Measurements from ENCODE around the gene RPS24. TPM values are rescaled to one million over a fixed set of nuclear protein-coding genes. Genes with fewer than 3 reads are reported as not detected.

The RPS24 gene
- total RNA-seq, 1 experiment from 2014 or later: 1,553 TPM

GRCh38 chr10:78045237-78045636 lies 11.6 kb downstream of the RPS24 start:
- no peak overlapping the region for H3K27ac ChIP-seq (ENCODE audit: low read depth, low read length, poor library complexity, severe bottlenecking)
- no peak for DNase-seq (ENCODE audit: low spot score)
- peaks cover 25% of the 10 kb centered on the region for H3K36me3 ChIP-seq (ENCODE audit: insufficient read depth, low read length, poor library complexity, severe bottlenecking)
- H3K4me3 ChIP-seq (ENCODE audit: low read depth, low read length, poor library complexity, severe bottlenecking): no peak overlapping the region
- H3K4me1 ChIP-seq (ENCODE audit: insufficient read depth, low read length, poor library complexity, severe bottlenecking): peaks cover 25% of the 10 kb centered on the region
- CTCF ChIA-PET: interaction anchor here (0.5 kb wide), 1 partner anchor 8 kb away, joined by 3 read pairs; no protein-coding TSS in a partner anchor
- POLR2A ChIA-PET (ENCODE audit: low non-redundant PET): no interaction called here
- H3K27me3 ChIP-seq (replicated peaks; ENCODE audit: insufficient read depth, low read depth, low read length, poor library complexity): no peaks in the 10 kb centered on the region
- intact Hi-C loops (cut with micrococcal nuclease; ENCODE audit: unreplicated experiment): loop anchor here (5.0 to 10.0 kb wide), 2 partner anchors 90 to 257 kb away; no protein-coding TSS in a partner anchor
- BruUV-seq (replicated peaks): no TSS peak
- TF ChIP-seq CTCF (conservative IDR thresholded peaks at IDR 0.05; ENCODE audit: low read depth, low read length): no peak
- TF ChIP-seq EZH2 (IDR thresholded peaks at IDR 0.05; ENCODE audit: borderline replicate concordance, low read depth, low read length, poor library complexity, severe bottlenecking): no peak
- no peaks in the 10 kb centered on the region for H3K9me3 ChIP-seq (ENCODE audit: low read depth, low read length, poor library complexity, severe bottlenecking)

GRCh38 chr10:78045856-78046255 lies 12.2 kb downstream of the RPS24 start:
- POLR2A ChIA-PET (ENCODE audit: low non-redundant PET): interaction anchor here (0.7 kb wide), 1 partner anchor 63 kb away, joined by 10 read pairs; no protein-coding TSS in a partner anchor

GRCh38 chr10:78046711-78047269 lies 13.1 kb downstream of the RPS24 start:
- intact Hi-C loops (cut with micrococcal nuclease; ENCODE audit: unreplicated experiment): loop anchor here (1.0 to 10.0 kb wide), 5 partner anchors 88 to 1156 kb away; no protein-coding TSS in a partner anchor
- ChIA-PET POLR2A (ENCODE audit: low non-redundant PET) (no interaction called here), CTCF (interaction anchor here (0.6 to 2.1 kb wide), 3 partner anchors 9 to 1148 kb away, joined by 3 to 22 read pairs (median 8); no protein-coding TSS in a partner anchor)
- Histone ChIP-seq H3K4me3 (ENCODE audit: low read depth, low read length, poor library complexity, severe bottlenecking) (no peak overlapping the region), H3K27ac (ENCODE audit: low read depth, low read length, poor library complexity, severe bottlenecking) (no peak overlapping the region), H3K9me3 (ENCODE audit: low read depth, low read length, poor library complexity, severe bottlenecking) (no peaks in the 10 kb centered on the region), H3K4me1 (ENCODE audit: insufficient read depth, low read length, poor library complexity, severe bottlenecking) (peaks cover 24% of the 10 kb centered on the region), H3K27me3 (replicated peaks; ENCODE audit: insufficient read depth, low read depth, low read length, poor library complexity) (no peaks in the 10 kb centered on the region), H3K36me3 (ENCODE audit: insufficient read depth, low read length, poor library complexity, severe bottlenecking) (peaks cover 10% of the 10 kb centered on the region)
- no peak for DNase-seq (ENCODE audit: low spot score)
- no TSS peak for BruUV-seq (replicated peaks)
- TF ChIP-seq EZH2 (IDR thresholded peaks at IDR 0.05; ENCODE audit: borderline replicate concordance, low read depth, low read length, poor library complexity, severe bottlenecking): no peak

More at GRCh38 chr10:78045856-78046255, 12.2 kb downstream of the RPS24 start:
- TF ChIP-seq EZH2 (IDR thresholded peaks at IDR 0.05; ENCODE audit: borderline replicate concordance, low read depth, low read length, poor library complexity, severe bottlenecking) (no peak), CTCF (conservative IDR thresholded peaks at IDR 0.05; ENCODE audit: low read depth, low read length) (no peak)
- no peak overlapping the region for H3K4me3 ChIP-seq (ENCODE audit: low read depth, low read length, poor library complexity, severe bottlenecking)
- no peaks in the 10 kb centered on the region for H3K9me3 ChIP-seq (ENCODE audit: low read depth, low read length, poor library complexity, severe bottlenecking)
- intact Hi-C loops (cut with micrococcal nuclease; ENCODE audit: unreplicated experiment): loop anchor here (2.0 to 10.0 kb wide), 3 partner anchors 89 to 1157 kb away; no protein-coding TSS in a partner anchor
- H3K4me1 ChIP-seq (ENCODE audit: insufficient read depth, low read length, poor library complexity, severe bottlenecking): peaks cover 25% of the 10 kb centered on the region
- H3K36me3 ChIP-seq (ENCODE audit: insufficient read depth, low read length, poor library complexity, severe bottlenecking): peaks cover 19% of the 10 kb centered on the region
- H3K27me3 ChIP-seq (replicated peaks; ENCODE audit: insufficient read depth, low read depth, low read length, poor library complexity): no peaks in the 10 kb centered on the region
- no peak overlapping the region for H3K27ac ChIP-seq (ENCODE audit: low read depth, low read length, poor library complexity, severe bottlenecking)
- BruUV-seq (replicated peaks): no TSS peak
- no peak for DNase-seq (ENCODE audit: low spot score)
- CTCF ChIA-PET: interaction anchor here (0.6 to 0.7 kb wide), 2 partner anchors 563 to 612 kb away, joined by 3 read pairs; no protein-coding TSS in a partner anchor

Measured in A673 (cell line).